Measurements from ENCODE around the gene NOXA1. TPM values are rescaled to one million over a fixed set of nuclear protein-coding genes. Genes with fewer than 3 reads are reported as not detected.

NOXA1 gene
- total RNA-seq, 4 donors from 2014 or later: 19.7 to 53.9 (median 40.8) TPM

GRCh38 chr9:137439158-137439714, 16.0 kb downstream of the NOXA1 start:
- intact Hi-C loops (cut with DNase I; ENCODE audit: low total_unique reads): no loop called here
- no peak for TF ChIP-seq CTCF (IDR thresholded peaks at IDR 0.05)
- no peak for TF ChIP-seq EP300 (IDR thresholded peaks at IDR 0.05; ENCODE audit: low read depth)
- TF ChIP-seq POLR2A (IDR thresholded peaks at IDR 0.05): no peak
- no peak for TF ChIP-seq POLR2AphosphoS5 (IDR thresholded peaks at IDR 0.05)
- Histone ChIP-seq H3K9me3 (no peaks in the 10 kb centered on the region), H3K27me3 (peaks cover 34% of the 10 kb centered on the region), H3K27ac (peak overlapping the region in 3 of 4 donors; percentile 20 to 71 (median 25)), H3K4me3 (no peak overlapping the region), H3K36me3 (no peaks in the 10 kb centered on the region), H3K4me1 (peaks cover 20 to 40% (median 39%) of the 10 kb centered on the region in 4 donors)
- whole genome bisulfite sequencing, 2 donors (ENCODE audit: low coverage in 1 of 2): 45% methylated on average over 18 of the region's 18 CpGs; no CpG with 5 or more reads in 1 of the 2 donors
- no peak for DNase-seq
- in situ Hi-C loops (cut with MboI; ENCODE audit: low pct_ligation_motif_present in 1 of 4, low pct_unique_long_range_greater_than_20kb in 1 of 4, low sequenced_read_pairs in 3 of 4): no loop called here

GRCh38 chr9:137441289-137441934, 18.2 kb downstream of the NOXA1 start, which contains the start of gene ENTPD8:
TSS of gene ENTPD8 (minus strand) at chr9:137441357. CDS start at chr9:137438285, 3,072 bp downstream.
- no peaks in the 10 kb centered on the region for H3K36me3 ChIP-seq
- peaks cover 34% of the 10 kb centered on the region for H3K27me3 ChIP-seq
- H3K4me3 ChIP-seq: peak within 1 kb of the TSS in 3 of 4 donors; percentile 23 to 43 (median 27)
- in situ Hi-C loops (cut with MboI; ENCODE audit: low pct_ligation_motif_present in 1 of 4, low pct_unique_long_range_greater_than_20kb in 1 of 4, low sequenced_read_pairs in 3 of 4) (no loop called here), intact Hi-C loops (cut with DNase I; ENCODE audit: low total_unique reads) (no loop called here)
- peak within 1 kb of the TSS in 3 of 4 donors; percentile 54 to 63 (median 55) for H3K27ac ChIP-seq
- WGBS, 2 donors (ENCODE audit: low coverage in 1 of 2): 1% methylated on average over 40 of the region's 62 CpGs; no CpG with 5 or more reads in 1 of the 2 donors
- no peaks in the 10 kb centered on the region for H3K9me3 ChIP-seq
- TF ChIP-seq CTCF (IDR thresholded peaks at IDR 0.05) (no peak), POLR2A (IDR thresholded peaks at IDR 0.05) (peak; percentile 73), EP300 (IDR thresholded peaks at IDR 0.05; ENCODE audit: low read depth) (peak; percentile 19), POLR2AphosphoS5 (IDR thresholded peaks at IDR 0.05) (peak; percentile 36 to 95 (median 91))
- DNase-seq: peak; percentile 89
- peaks cover 12 to 40% (median 34%) of the 10 kb centered on the region in 4 donors for H3K4me1 ChIP-seq

- peaks cover 34% of the 10 kb centered on the region for H3K27me3 ChIP-seq
Measured at GRCh38 chr9:137441935-137442321, 18.7 kb downstream of the NOXA1 start.

More at GRCh38 chr9:137441935-137442321, 18.7 kb downstream of the NOXA1 start:
- intact Hi-C loops (cut with DNase I; ENCODE audit: low total_unique reads) (no loop called here), in situ Hi-C loops (cut with MboI; ENCODE audit: low pct_ligation_motif_present in 1 of 4, low pct_unique_long_range_greater_than_20kb in 1 of 4, low sequenced_read_pairs in 3 of 4) (no loop called here)
- Histone ChIP-seq H3K27ac (peak overlapping the region in 3 of 4 donors; percentile 54 to 63 (median 55)), H3K4me3 (peak overlapping the region in 3 of 4 donors; percentile 23 to 43 (median 27)), H3K4me1 (peaks cover 8 to 35% (median 29%) of the 10 kb centered on the region in 4 donors), H3K36me3 (no peaks in the 10 kb centered on the region), H3K9me3 (no peaks in the 10 kb centered on the region)
- WGBS, 2 donors (ENCODE audit: low coverage in 1 of 2): 13% methylated on average over 5 to 7 of the region's 7 CpGs
- TF ChIP-seq CTCF (IDR thresholded peaks at IDR 0.05): no peak
- TF ChIP-seq EP300 (IDR thresholded peaks at IDR 0.05; ENCODE audit: low read depth): no peak
- TF ChIP-seq POLR2AphosphoS5 (IDR thresholded peaks at IDR 0.05): no peak
- DNase-seq: no peak

All from transverse colon (tissue), 4 donors.